H1 (cell line): ENCODE data around the gene TRNAU1AP.

Experiments
- BCL11A ChIP-seq, 2 experiments: IDR thresholded peaks; one replicate each; pipeline ENCODE4 v1.6.1; 2011; ENCODE audit warnings: low read depth in 2 of 2, low read length in 2 of 2, mild to moderate bottlenecking in 2 of 2
- CEBPB ChIP-seq: IDR thresholded peaks from 2 replicates; pipeline ENCODE4 v1.6.1; 2012; ENCODE audit warnings: low read depth, low read length
- EZH2 ChIP-seq: fragments of 200-600 bp; sonication (generic); IDR thresholded peaks from 2 replicates; pipeline ENCODE4 v1.7.1; 2012; ENCODE audit warnings: low read depth, mild to moderate bottlenecking, moderate library complexity, low read length, inconsistent platforms; ENCODE audit not compliant: severe bottlenecking
- POLR2A ChIP-seq, 2 experiments: IDR thresholded peaks; 1 replicate in 1 of 2; 2 replicates in 1 of 2; pipeline ENCODE4 v1.6.1; 2011; ENCODE audit warnings: low read depth in 2 of 2, low read length in 2 of 2, mild to moderate bottlenecking in 2 of 2; ENCODE audit errors: control extremely low read depth in 1 of 2
- POLR2AphosphoS5 ChIP-seq: IDR thresholded peaks from 2 replicates; pipeline ENCODE4 v1.6.1; 2011; ENCODE audit warnings: low read depth, low read length
- SAP30 ChIP-seq: fragments of 300-600 bp; sonication (generic); IDR thresholded peaks from 2 replicates; pipeline ENCODE4 v1.7.1; 2012; ENCODE audit warnings: low read length, moderate library complexity, mild to moderate bottlenecking, inconsistent platforms; ENCODE audit not compliant: insufficient read depth, insufficient replicate concordance
- TAF1 ChIP-seq: IDR thresholded peaks from 2 replicates; pipeline ENCODE4 v1.6.1; 2011; ENCODE audit warnings: mild to moderate bottlenecking, low read depth, low read length
- YY1 ChIP-seq: IDR thresholded peaks from 2 replicates; pipeline ENCODE4 v1.6.1; 2011; ENCODE audit warnings: low read depth, mild to moderate bottlenecking, low read length
- TF ChIP-seq, protein P1 (sequence below): IDR thresholded peaks from 2 replicates; pipeline ENCODE4 v1.6.1; 2012; ENCODE audit warnings: inconsistent platforms
- TF ChIP-seq, protein P2 (sequence below), 3 experiments: IDR thresholded peaks; 1 replicate in 2 of 3; 2 replicates in 1 of 3; pipeline versions ENCODE4 v1.5.1 to v1.6.1; 2011; ENCODE audit warnings: low read length in 3 of 3, mild to moderate bottlenecking in 3 of 3, inconsistent platforms in 2 of 3, low read depth in 1 of 3, moderate library complexity in 1 of 3; ENCODE audit not compliant: insufficient read depth in 1 of 3; ENCODE audit errors: control extremely low read depth in 1 of 3
- TF ChIP-seq, protein P3 (sequence below): IDR thresholded peaks from 2 replicates; pipeline ENCODE4 v1.6.1; 2011; ENCODE audit warnings: low read length, improper control_type of control experiment

GRCh38 chr1:28530456-28530855 lies 22.4 kb upstream of the TRNAU1AP start:
- TF ChIP-seq SAP30, result no peak
- TF ChIP-seq POLR2A (IDR thresholded peaks at IDR 0.05; ENCODE audit: control extremely low read depth in 1 of 2, low read depth in 2 of 2, low read length in 2 of 2), result no peak
- TF ChIP-seq POLR2AphosphoS5, result no peak
- TF ChIP-seq, protein P1, sequence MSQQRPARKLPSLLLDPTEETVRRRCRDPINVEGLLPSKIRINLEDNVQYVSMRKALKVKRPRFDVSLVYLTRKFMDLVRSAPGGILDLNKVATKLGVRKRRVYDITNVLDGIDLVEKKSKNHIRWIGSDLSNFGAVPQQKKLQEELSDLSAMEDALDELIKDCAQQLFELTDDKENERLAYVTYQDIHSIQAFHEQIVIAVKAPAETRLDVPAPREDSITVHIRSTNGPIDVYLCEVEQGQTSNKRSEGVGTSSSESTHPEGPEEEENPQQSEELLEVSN, result no peak
- no peak for TF ChIP-seq CEBPB
- TF ChIP-seq, protein P2, sequence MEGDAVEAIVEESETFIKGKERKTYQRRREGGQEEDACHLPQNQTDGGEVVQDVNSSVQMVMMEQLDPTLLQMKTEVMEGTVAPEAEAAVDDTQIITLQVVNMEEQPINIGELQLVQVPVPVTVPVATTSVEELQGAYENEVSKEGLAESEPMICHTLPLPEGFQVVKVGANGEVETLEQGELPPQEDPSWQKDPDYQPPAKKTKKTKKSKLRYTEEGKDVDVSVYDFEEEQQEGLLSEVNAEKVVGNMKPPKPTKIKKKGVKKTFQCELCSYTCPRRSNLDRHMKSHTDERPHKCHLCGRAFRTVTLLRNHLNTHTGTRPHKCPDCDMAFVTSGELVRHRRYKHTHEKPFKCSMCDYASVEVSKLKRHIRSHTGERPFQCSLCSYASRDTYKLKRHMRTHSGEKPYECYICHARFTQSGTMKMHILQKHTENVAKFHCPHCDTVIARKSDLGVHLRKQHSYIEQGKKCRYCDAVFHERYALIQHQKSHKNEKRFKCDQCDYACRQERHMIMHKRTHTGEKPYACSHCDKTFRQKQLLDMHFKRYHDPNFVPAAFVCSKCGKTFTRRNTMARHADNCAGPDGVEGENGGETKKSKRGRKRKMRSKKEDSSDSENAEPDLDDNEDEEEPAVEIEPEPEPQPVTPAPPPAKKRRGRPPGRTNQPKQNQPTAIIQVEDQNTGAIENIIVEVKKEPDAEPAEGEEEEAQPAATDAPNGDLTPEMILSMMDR (IDR thresholded peaks at IDR 0.05; ENCODE audit: control extremely low read depth in 1 of 3, insufficient read depth in 1 of 3, low read depth in 1 of 3, low read length in 3 of 3), result no peak
- TF ChIP-seq TAF1, result no peak
- TF ChIP-seq, protein P3, sequence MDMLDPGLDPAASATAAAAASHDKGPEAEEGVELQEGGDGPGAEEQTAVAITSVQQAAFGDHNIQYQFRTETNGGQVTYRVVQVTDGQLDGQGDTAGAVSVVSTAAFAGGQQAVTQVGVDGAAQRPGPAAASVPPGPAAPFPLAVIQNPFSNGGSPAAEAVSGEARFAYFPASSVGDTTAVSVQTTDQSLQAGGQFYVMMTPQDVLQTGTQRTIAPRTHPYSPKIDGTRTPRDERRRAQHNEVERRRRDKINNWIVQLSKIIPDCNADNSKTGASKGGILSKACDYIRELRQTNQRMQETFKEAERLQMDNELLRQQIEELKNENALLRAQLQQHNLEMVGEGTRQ, result no peak
- no peak for TF ChIP-seq YY1
- no peak for TF ChIP-seq BCL11A (IDR thresholded peaks at IDR 0.05; ENCODE audit: low read depth in 2 of 2, low read length in 2 of 2)
- TF ChIP-seq EZH2, result no peak
